Stimulated activated CD8-positive, alpha-beta memory T cell treated with anti-CD3 and anti-CD28 coated beads, Interleukin-7, amount 100 ng/mL, for 24 hours (primary cell): ENCODE results near the gene P2RX5.
"Not testable (repeated sequence)": the region's sequence is repeated elsewhere in the genome, so short reads cannot be mapped to it uniquely, and the experiment has no call there.

Source experiments
- DNase-seq: peaks from one replicate; pipeline ENCODE4 v3.0.0-alpha.2; 2020; ENCODE audit warnings: low read depth

The P2RX5 gene

GRCh38 chr17:3712811-3713463, 17.0 kb upstream of the P2RX5 start:
- no peak for DNase-seq

DNA sequence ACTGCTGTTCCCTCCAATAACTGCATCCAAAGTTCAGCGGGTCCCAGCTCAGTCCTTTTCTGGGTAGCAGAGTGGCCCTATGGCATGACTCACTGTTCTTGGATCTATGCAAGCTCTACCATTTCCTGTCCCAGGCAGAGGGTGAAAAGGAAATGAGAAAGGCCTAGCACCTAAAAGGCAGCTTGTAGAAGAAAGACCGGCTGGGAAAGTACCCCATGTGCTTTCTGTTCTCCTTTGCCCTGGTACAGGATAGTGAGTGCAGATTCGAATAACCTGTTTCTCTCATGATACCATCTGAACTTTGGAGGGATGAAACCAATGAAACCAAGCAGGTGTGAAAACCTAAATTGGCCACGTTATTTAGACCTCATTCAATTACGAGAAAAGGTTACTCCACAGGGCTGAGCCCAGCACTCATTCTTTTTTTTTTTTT, 15.0 kb upstream of the P2RX5 start:
- no peak for DNase-seq

GRCh38 chr17:3708366-3708765, 12.4 kb upstream of the P2RX5 start:
- DNase-seq = no peak

GRCh38 chr17:3705718-3705984, 9.7 kb upstream of the P2RX5 start:
- DNase-seq = not testable (repeated sequence)

- no peak for DNase-seq
Observed at GRCh38 chr17:3704931-3705717, 9.2 kb upstream of the P2RX5 start.

DNA sequence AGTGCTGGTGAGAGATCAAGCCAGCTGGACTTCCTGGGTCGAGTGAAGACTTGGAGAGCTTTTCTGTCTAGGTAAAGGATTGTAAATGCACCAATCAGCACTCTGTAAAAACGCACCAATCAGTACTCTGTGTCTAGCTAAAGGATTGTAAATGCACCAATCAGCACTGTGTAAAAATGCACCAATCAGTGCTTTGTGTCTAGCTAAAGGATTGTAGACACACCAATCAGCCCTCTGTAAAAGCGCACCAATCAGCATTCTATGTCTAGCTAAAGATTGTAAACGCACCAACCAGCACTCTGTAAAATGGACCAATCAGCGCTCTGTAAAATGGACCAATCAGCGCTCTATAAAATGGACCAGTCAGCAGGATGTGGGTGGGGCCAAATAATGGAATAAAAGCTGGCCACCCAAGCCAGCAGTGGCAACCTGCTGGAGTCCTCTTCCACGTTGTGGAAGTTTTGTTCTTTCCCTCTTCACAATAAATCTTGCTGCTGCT, 6.1 kb upstream of the P2RX5 start:
- DNase-seq = not testable (repeated sequence)

GRCh38 chr17:3699951-3700350, 4.0 kb upstream of the P2RX5 start:
- DNase-seq = no peak

GRCh38 chr17:3698139-3698538, 2.2 kb upstream of the P2RX5 start:
- no peak for DNase-seq

DNA sequence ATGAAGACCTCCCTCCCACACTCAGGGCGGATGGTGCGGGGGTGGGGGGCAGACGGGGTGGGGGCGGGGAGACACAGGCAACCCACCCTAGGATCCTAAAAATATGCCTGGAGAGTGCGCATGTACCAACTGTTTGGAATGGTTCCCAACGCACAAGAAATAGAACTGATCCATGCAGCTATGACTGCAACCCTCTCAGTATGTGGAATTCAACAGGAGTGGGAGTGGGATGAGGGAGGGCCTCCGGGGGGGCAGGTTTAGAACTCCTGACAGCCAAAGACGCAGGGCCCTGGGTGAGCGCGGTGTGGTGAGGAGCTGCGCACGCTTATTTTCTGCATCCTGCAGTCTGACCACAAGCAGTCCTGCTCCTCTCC, 1.1 kb upstream of the P2RX5 start:
- no peak for DNase-seq

GRCh38 chr17:3695129-3695722, 729 bp downstream of the P2RX5 start:
- DNase-seq = no peak

GRCh38 chr17:3693829-3694231, 2.1 kb downstream of the P2RX5 start:
- no peak for DNase-seq

GRCh38 chr17:3693141-3693540, 2.8 kb downstream of the P2RX5 start:
- no peak for DNase-seq

DNA sequence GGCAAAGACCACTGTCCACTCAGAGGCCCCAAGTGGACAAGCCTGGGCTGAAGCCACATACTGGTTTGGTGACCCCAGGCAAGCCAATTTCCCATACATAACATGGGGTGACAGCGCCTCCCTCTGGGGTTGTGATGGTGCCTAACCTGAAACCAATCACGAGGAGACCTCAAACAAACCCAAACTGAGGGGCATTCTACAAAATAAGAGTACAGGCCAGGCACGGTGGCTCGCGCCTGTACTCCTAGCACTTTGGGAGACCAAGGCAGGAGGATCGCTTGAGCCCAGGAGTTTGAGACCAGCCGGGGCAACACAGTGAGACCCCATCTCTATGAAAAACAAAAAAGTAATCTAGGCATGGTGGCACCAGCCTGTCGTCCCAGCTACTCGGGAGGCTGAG, 3.6 kb downstream of the P2RX5 start:
- no peak for DNase-seq

DNA sequence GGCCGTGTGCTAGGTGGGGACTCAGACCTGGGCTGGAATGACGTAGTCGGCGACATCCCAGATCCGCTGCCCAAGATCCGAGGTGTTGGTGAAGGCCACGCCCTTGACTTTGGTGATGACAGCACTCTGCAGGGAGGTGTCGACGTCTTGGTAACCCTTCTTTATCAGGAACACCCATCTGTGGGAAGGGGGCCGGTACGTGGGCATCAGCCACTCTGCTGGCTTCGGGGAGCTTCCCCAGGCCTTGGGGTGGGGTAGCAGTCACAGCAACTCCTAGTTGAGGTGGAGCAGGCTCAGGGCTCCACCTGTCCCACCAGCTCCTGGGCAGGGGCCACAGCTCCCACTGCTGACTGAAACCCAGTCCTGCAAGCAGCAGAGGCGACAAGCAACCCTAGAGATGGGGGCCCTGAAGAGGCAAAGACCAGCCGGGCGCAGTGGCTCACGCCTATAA, 4.3 kb downstream of the P2RX5 start:
- no peak for DNase-seq

DNA sequence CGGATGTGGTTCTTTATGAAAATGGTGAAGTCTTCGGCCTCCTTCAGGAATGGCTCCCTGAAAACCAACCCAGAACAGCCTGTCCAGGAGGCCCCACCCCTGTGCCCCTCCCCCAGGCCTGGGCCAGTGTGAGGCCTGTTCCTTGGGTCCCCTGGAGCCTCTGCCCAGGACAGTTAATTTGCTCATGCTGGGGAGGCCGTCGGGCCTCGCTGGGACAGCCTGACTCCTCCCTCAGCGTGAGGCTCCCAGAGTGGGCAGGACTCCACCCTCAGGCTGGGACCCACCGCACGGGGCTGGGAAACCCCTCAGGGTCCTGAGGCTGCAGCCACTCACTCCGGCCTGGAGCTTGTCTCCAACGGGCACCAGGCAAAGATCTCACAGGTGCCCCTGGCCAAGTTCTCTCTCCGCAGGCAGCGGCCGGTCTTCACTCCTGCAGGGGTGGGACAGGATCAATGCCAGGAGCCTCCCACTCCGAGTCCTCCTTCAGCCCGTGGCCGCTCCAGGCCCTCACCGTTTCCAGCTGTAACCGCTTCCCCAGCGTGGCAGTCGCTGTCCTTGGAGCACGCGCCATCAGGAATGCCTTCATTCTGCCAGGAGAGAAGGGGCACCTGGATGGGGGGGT, 5.8 kb downstream of the P2RX5 start:
- DNase-seq = no peak

- no peak for DNase-seq
Observed at GRCh38 chr17:3689262-3690093, 6.5 kb downstream of the P2RX5 start.

GRCh38 chr17:3688852-3689261, 7.1 kb downstream of the P2RX5 start:
- no peak for DNase-seq

DNA sequence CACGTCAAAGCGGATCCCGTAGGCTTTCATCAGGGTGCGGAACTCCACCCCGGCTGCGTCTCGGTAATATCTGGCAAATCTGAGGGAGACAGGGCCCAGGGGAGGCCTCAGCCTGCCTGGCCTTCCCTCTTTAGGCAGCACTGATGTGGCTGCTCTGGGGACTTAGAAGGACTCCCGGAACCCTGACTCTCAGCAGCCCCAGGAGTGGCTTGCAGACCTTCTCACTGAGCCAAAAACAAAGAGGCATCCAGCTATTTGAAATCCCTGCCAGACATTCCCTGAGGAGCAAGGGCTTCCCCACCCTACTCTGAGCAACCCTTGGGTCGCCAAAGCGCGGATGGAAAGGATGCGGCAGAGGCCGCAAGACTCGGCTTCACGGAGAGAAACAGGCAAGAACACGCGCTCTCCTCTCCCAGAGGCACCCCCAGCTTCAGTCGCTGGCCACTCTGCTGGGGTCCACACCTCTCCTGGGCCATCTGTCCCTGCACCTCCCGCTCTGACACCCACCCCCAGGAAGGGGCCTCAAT, 7.9 kb downstream of the P2RX5 start:
- no peak for DNase-seq

DNA sequence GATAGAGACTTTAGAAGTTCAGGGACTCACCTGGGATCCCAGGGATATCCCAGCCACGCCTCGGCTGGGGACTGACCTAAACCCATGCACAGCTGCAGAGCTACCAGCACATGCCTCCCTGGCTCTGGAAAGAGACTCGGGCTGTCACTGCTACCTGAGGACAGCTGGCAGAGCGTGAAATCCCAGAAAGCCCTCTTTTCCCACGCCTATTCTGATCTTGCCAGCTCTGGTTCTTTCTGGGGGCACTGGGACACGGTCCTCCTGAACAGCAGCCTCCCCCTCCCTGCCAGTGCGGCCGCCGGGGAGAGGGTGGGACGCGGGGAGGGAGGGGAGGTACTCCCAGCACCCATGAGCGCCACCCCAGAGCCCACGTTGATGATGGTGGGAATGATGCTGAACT, 10.8 kb downstream of the P2RX5 start:
- no peak for DNase-seq

DNA sequence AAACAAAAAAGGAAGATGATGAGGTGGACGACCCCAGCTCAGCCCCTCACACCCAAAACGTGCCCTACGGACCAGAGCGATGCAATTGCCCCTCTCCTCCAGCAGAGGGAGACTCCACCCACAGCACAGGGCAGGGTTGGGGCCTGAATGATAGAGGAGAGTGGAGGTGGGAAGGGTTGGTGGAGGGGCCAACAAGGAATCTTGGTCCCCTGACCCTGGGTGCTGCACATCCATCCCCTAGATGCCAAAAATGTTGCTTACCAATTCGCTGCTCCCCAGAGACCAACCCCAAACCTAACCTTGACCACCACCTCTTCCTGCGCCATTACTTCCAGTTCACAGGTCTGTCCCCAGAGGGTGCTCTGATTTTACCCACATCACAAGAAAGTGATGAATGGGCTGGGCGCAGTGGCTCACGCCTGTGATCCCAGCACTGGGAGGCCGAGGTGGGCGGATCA, 12.9 kb downstream of the P2RX5 start:
- no peak for DNase-seq

- no peak for DNase-seq
Observed at GRCh38 chr17:3682033-3682432, 13.9 kb downstream of the P2RX5 start.

- no peak for DNase-seq
Observed at GRCh38 chr17:3681565-3681964, 14.4 kb downstream of the P2RX5 start.
